Stimulated activated CD4-positive, alpha-beta T cell treated with anti-CD3 and anti-CD28 coated beads, Interleukin-4, amount 100 ng/mL, for 48 hours (primary cell): ENCODE measurements around the gene FRMD3.

Source experiments
- DNase-seq, 2 donors: peaks; one replicate each; pipeline ENCODE4 v3.0.0-alpha.2; 2020; ENCODE audit warnings: low read depth in 2 of 2

The FRMD3 gene

DNA sequence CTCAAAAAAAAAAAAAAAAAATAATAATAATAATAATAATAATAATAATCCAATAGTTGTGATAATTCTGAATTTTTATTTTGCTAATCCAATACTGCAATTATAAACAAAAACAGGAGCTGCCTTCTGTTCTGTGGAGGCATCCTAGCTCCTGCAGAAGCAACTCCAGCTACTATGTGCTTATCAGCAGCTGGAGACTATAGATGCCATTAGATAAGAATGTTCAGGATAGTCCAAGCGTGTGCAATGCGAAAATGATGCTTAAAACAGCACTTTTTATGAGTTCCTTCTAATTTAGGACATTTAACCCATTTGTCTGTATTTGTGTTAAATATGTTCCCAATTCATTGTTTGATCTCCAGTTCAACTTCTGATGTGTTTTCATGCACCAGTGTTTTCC is 254.7 kb downstream of the FRMD3 start:
- DNase-seq, result no peak

DNA sequence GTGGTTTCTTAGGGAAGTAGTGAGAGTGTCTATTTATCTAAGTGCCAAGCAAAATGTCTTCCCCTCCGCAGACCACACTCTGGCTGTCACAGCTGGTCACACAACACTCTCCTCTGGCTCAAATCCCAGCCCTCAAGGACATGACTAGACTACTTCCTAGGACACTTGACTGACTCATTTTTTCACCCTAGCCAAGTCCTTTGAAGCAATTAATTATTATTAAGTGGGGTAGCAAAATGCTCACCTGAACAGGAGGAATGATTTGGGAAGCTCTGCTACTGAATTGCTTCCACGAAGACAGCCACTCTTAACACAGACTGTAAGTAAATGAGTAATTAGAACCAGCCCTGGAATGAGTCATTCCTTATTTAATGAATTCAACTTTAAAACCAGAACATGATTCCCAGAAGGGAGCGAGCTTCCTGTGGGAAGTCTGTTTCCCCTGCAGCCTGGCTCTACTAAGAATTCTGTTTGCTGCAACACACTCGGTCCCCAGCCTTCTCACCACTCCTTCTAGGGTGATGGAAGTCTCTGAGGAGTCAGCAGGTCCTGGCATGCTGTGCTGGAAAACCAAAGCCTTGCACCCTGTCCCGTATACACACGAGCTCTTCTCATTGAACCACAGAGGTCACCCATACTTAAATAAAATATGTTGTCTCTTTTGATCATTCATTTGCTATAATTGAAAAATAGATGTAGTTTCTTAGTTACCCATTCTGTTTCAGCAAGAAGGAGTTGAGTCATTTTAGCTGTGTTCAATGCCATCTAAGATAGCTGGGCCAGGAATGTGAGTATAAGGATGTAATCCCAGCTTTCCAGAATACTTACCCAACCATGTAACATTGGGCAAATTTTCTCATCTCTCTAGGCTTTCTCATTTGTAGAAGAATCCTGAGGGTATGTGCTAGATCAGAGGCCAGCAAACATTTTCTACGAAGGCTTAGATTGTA is 256.6 kb downstream of the FRMD3 start:
- DNase-seq, result no peak

DNA sequence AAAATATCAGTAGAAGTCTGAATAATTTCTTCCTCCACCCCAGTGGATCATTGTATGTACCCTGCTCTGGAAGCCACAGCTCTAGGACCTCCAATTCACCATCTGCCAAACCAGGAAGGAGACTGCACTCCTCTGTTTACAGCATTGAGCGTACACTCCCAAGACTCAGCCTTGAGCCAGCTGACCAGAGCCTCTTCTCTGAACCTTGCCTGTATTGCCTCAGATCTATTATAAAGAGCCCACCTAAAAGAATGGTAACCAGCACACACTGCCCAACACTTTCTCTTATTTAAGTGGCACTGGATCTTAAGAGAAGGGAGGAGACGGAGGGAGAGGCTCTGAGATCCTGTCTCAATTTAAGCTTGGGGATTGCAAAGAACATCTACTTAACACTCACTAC is 257.4 kb downstream of the FRMD3 start:
- DNase-seq, result no peak

DNA sequence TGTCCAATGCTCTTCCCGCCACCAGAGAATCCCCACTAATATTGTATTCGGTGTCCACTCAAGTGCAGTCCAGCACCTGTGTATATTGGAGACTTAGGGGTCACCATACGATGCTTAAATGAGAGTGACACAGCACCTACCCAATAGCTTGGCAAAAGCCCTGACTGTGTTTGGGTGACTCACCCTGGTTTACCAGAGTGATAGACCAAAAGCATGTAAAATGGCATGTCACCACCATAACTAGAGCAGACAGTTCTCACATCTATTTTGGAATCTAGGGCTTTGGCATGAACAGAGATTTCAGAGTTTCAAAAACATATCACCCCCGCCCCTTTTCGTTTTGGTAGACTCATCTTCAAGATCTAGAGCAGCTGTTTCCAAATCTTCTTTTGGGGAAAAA is 257.9 kb downstream of the FRMD3 start:
- no peak for DNase-seq

DNA sequence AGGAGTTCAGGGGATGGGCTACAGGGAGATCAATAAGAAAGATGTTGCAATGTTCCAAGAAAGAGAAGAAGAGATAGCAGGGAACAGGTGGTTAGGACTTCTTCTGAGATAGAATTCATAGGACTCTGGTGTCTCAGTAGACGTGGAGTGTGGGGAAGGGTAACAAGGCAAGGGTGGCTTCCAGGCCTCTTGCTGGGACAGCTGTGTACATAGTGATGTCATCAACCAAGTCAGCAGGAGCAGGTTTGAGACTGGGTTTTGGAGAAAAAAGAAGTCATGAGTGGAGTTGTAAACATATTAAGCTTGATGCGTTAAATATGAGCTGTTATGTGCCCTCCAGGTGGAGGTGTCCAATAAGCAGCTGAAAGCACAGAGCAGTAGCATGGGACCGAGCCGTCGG is 263.4 kb downstream of the FRMD3 start:
- no peak for DNase-seq

GRCh38 chr9:83271665-83272071 is 266.5 kb downstream of the FRMD3 start:
- DNase-seq, result no peak

GRCh38 chr9:83270116-83270515 is 268.1 kb downstream of the FRMD3 start:
- no peak for DNase-seq

DNA sequence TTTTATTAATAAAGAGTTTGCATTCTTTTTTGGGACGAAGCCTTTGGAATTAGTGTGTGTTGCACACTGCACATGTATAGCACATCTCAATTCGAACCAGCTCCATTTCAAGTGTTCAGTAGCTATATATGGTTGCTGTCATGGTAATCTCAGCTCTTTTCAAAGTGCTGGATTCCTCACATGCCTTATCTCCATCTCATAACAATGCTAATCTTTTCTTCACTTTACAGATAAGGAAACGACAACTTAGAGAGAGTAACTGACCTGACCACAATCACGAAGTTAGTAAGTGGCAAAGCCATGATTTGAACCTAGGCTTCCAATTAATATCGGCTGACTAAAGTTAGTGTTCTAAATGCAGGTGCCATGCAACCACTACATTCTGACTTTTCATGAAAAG is 270.5 kb downstream of the FRMD3 start:
- DNase-seq, result no peak

DNA sequence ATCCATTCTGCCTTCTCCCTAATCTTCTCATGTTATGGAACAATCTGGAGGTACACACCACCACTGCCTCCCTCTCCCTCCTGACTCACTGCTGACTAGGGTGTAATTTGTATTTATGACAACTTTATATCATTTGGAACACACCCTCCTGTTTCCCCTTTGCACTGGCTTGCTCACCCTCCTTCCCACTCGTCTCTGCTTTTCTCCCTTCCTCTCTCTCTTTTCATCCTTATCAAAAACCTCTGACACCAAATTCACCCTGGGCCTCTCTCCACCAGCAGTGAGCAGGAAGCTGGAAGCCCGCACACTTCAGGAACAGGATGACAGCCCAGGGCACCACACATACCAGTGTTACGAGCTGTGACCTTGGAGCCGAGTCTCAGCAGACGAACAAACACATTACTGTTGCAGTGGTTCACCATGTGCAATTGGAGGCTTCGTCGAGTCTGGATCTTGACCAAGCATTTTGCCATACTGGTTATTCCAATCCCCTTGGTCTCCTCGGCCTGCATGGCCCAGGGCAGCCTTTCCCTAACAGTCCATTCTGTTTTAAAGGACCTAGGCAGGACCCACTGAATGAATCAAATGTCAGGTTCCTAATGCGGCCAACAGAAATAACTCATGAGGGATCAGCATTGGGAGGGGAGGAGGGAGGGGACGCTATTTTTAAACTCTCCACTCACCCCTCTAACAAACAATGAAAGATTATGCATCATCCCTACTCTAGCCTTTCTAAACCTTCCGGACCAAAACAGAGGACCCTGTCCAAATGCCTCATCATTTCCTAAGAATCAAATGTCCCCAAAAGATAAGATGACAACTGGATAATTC is 271.3 kb downstream of the FRMD3 start:
- no peak for DNase-seq

- no peak for DNase-seq
Observed at GRCh38 chr9:83266331-83266665, 271.9 kb downstream of the FRMD3 start.

- DNase-seq, result no peak
Observed at GRCh38 chr9:83264315-83264714, 273.9 kb downstream of the FRMD3 start.

DNA sequence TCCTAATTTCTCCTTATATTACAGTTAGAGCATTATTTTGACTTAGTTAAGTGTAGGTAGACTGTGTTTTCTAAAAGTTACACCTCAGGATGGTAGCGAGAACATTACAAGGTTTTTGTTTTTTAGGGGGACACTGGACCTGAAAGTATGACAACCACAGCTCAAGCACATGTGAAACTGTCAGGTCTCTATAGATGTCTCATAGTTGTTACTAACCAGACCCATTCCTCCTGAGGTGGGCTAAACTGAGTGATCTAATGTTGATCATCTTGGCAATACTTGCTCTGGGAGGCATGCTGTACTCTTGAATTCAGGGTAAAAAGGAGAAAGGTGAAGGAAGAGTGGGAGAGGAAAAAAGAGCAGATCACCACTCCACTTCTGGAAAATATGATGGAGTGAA is 278.6 kb downstream of the FRMD3 start:
- DNase-seq, result no peak

- no peak for DNase-seq
Observed at GRCh38 chr9:83257937-83258891, 280.0 kb downstream of the FRMD3 start.

GRCh38 chr9:83247732-83248131 is 290.5 kb downstream of the FRMD3 start:
- no peak for DNase-seq

- no peak for DNase-seq
Observed at GRCh38 chr9:83245979-83246659, 292.1 kb downstream of the FRMD3 start.

DNA sequence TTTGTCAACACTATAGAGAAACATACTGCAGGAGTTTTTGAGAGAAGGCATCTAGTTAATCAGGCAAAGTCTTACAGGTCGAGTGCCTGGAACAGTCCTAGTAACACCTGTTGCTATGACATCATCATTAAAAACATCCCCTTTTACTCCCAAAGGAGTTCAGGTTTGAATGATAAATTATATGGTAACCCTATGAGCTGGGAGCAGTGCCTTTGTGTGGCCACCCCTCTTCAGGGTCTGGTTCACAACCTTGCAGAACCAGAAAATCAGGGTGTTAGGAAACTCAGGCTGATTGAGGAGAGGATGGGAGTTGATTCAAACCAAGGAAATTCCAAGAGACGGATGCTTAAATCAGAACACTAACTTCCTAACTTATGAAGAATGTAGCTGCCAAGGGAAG is 296.1 kb downstream of the FRMD3 start:
- no peak for DNase-seq

- DNase-seq, result no peak
Observed at GRCh38 chr9:83240671-83241070, 297.5 kb downstream of the FRMD3 start.

DNA sequence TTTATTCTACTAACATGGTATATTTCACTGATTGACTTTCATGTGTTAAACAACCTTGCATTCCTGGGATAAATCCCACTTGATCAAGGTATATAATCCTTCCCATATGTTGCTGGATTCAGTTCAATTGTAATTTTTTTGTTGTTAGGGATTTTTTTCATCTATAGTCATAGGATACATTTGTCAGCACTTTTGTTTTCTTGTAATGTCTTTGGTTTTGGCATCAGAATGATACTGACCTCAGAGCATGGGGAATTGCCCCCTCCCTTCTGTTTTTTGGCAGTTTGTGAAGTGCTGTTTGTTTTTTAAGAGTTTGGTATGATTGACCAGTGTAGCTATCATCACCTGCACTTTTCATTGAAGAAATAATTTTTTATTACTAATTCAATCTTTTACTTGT is 298.5 kb downstream of the FRMD3 start:
- DNase-seq, result no peak

DNA sequence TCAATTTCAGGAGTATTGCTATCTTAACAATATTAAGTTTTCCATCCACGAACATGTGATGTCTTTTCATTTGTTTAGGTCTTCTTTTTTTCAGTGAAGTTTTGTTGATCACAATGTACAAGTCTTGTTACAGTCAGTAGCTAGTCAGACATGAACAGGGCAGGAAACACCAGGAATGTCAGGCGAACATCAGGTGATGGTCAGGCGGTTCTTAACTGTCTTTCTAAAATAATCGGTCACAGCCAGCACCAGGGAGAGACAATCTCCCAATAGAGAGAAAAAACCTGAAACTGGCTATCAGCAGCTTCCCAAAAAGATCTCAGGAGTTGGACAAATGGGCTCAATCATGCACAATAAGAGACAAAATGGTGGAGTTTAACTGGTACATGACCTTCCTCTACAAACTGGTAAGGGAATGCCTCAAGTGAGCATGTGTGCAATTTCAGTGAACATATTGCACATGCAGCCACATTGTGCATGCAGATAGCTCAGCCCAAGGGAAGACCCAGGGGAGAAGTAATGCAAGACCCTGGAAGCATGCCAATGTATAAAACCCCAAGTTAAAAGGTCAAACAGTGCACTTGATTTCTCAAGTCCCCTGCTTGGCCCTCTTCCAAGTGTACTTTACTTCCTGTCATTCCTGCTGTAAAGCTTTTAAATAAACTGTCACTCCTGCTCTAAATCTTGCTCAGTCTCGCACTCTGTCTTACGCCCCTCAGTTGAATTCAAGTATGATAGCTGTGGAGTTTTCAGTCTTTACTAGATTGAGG is 299.1 kb downstream of the FRMD3 start:
- no peak for DNase-seq

- no peak for DNase-seq
Observed at GRCh38 chr9:83236029-83236696, 302.0 kb downstream of the FRMD3 start.
